Mucosa of rectum (tissue), 2 donors: ENCODE results near the gene MTMR3.

ENCODE experiments used
- H3K27ac ChIP-seq, 2 donors: one replicate each; pipeline ENCODE4 v1.7.0; 2013; ENCODE audit warnings: inconsistent platforms in 2 of 2, low read depth in 2 of 2, low read length in 2 of 2
- H3K27me3 ChIP-seq, 2 donors: one replicate each; pipeline ENCODE4 v1.7.0; 2013; ENCODE audit warnings: low read length in 2 of 2; ENCODE audit not compliant: control insufficient read depth in 2 of 2, insufficient read depth in 2 of 2
- H3K36me3 ChIP-seq, 2 donors: one replicate each; pipeline ENCODE4 v1.7.0; 2013; ENCODE audit warnings: low read length in 2 of 2; ENCODE audit not compliant: control insufficient read depth in 2 of 2, insufficient read depth in 2 of 2
- H3K4me1 ChIP-seq, 2 donors: one replicate each; pipeline ENCODE4 v1.7.0; 2013; ENCODE audit warnings: low read length in 2 of 2, mild to moderate bottlenecking in 1 of 2; ENCODE audit not compliant: control insufficient read depth in 2 of 2, insufficient read depth in 2 of 2
- H3K4me3 ChIP-seq, 2 donors: one replicate each; pipeline ENCODE4 v1.7.0; 2013; ENCODE audit warnings: low read length in 2 of 2
- H3K9ac ChIP-seq, 2 donors: one replicate each; pipeline ENCODE4 v1.7.0; 2013; ENCODE audit warnings: low read length in 2 of 2, low read depth in 1 of 2, mild to moderate bottlenecking in 1 of 2
- H3K9me3 ChIP-seq, 2 donors: one replicate each; pipeline ENCODE4 v1.7.0; 2013; ENCODE audit warnings: low read length in 2 of 2; ENCODE audit not compliant: control insufficient read depth in 2 of 2
- donor health status: healthy.
- donor health status: Normal muscosa, but diverticular disease.

Gene MTMR3

GRCh38 chr22:30020511-30020910, 137.5 kb downstream of the MTMR3 start:
- H3K36me3 ChIP-seq, result peaks cover 90 to 91% of the 10 kb centered on the region in 2 donors
- H3K27ac ChIP-seq, result no peak overlapping the region

DNA sequence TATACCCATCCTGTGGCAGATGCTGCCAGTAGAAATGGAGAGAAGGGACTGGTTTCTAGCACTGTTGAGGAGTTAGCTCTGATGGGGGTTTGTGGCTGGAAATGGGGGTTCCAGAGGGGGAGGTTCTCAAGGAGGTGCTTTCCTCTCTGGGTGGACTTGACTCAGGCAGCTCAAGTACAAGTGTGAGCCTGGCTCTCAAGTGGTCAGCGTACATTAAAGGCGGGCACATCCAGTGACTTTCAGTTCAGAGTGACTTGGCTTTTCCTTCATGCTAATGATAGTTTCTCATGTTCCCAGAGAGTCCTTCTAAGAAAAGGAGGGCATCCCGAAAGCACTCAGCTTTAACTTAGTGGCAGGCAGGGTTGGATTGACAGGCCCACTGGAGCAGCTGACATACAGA, 138.4 kb downstream of the MTMR3 start:
- Histone ChIP-seq H3K36me3 (peaks cover 91% of the 10 kb centered on the region in 2 donors), H3K9me3 (no peaks in the 10 kb centered on the region), H3K27me3 (no peaks in the 10 kb centered on the region), H3K4me1 (peaks cover 0 to 2% of the 10 kb centered on the region in 2 donors), H3K9ac (no peak overlapping the region), H3K4me3 (no peak overlapping the region), H3K27ac (no peak overlapping the region)

More at GRCh38 chr22:30020511-30020910, 137.5 kb downstream of the MTMR3 start:
- Histone ChIP-seq H3K9me3 (no peaks in the 10 kb centered on the region), H3K4me1 (no peaks in the 10 kb centered on the region), H3K9ac (no peak overlapping the region), H3K27me3 (no peaks in the 10 kb centered on the region), H3K4me3 (no peak overlapping the region)

DNA sequence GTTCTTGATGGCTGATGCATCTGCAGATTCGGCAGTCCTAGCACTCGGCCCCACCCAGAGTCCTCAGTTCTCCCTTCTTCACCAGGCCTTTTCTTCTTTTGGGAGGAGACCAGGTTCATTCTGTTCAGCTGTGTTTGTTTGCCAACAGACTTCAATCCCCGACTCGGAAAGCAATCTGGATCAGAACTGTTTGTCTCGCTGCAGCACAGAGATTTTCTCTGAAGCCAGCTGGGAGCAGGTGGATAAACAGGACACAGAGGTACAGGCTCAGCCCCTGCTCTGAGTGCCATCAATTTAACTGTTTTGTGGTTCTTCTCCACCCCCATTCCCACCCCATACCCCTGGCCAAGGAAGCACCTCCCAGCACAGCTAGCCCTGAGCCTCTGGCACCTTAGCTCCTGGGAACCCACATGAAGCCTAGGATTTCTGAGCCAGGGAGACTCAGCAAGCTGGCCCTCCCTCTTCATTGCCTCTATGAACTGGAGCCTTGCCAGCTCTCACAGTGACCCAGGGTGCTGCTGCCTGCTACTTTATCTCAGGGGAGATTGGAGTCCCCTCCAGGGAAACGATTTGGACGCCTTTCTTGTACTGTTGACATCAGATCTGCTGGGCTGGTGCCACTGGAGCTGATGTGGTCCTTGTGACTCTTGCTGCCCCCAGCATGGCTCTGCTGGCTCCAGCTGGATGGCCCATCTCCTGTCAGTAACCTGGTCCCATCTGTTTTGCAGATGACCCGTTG, 139.1 kb downstream of the MTMR3 start:
- H3K9ac ChIP-seq, result no peak overlapping the region
- H3K27me3 ChIP-seq, result no peaks in the 10 kb centered on the region
- no peaks in the 10 kb centered on the region for H3K9me3 ChIP-seq
- no peak overlapping the region for H3K4me3 ChIP-seq
- H3K36me3 ChIP-seq, result peaks cover 86 to 91% of the 10 kb centered on the region in 2 donors
- no peak overlapping the region for H3K27ac ChIP-seq
- H3K4me1 ChIP-seq, result peaks cover 6 to 9% of the 10 kb centered on the region in 2 donors

DNA sequence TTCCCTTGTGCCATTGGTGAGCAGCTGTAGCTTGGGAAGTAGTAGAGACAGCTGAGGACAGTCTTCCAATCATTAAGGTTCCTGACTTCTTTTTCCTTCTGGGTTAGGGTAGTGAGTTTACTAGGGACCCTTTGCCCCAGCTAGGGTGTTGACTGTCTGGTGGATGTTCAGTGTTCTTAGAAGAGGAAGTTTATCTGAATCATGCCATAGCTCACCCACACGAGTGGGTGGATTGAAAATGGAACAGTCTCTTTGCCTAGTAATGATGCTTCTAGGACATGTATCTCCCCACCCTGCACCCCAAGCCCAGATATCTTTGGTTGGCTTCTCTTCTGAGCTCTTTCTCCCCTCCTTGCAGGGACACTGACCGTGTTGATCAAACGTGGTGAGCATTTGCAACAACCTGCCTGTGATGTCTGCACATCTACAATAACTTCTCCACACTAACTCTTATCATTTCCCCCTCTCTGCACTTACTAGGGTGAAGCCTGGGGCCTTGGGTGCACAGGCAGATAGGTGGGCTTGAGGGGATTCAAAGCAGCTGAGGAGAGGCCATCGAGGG, 140.2 kb downstream of the MTMR3 start:
- Histone ChIP-seq H3K9me3 (no peaks in the 10 kb centered on the region), H3K9ac (no peak overlapping the region), H3K27me3 (no peaks in the 10 kb centered on the region), H3K4me3 (no peak overlapping the region), H3K4me1 (peaks cover 8 to 10% of the 10 kb centered on the region in 2 donors), H3K27ac (no peak overlapping the region), H3K36me3 (peaks cover 78 to 86% of the 10 kb centered on the region in 2 donors)

DNA sequence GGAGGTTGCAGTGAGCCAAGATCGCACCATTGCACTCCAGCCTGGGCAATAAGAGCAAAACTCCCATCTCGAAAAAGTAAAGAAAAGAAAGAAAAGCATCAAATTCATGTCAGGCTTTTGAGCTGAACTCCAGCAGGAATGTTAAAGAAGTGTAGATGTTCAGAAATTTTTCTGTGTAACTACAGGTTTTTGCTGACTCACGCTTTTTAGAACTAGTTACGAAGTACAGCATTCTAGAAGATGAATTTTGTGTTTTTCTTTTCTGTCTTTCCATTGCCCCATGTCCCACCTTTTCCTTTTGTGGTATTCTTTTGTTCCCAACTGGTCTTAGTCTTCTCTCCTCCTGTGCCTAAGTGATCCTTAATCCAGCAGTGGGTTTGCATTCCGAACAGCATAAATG, 141.3 kb downstream of the MTMR3 start:
- H3K36me3 ChIP-seq, result peaks cover 74 to 88% of the 10 kb centered on the region in 2 donors
- no peaks in the 10 kb centered on the region for H3K9me3 ChIP-seq
- H3K27ac ChIP-seq, result no peak overlapping the region
- no peak overlapping the region for H3K9ac ChIP-seq
- H3K27me3 ChIP-seq, result no peaks in the 10 kb centered on the region
- no peak overlapping the region for H3K4me3 ChIP-seq
- H3K4me1 ChIP-seq, result peaks cover 8 to 10% of the 10 kb centered on the region in 2 donors

DNA sequence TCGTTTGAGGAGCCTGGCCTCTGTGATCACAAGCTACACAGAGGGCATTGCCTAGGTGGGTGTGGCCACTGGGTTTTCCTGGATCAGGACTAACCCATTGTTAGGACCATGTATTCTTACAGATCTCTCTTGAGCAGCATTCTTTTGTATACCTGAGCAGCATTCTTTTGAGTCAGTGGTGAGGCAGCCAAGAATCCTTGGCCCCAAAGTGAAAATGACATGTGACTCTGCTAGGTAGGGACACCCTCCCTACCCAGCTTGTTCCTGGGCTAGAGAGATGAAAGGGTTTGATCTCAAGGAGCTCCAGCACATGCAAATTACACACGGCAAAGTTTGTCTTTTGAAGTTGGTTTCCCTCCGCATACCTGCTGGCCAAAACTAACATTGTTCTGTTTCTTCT, 142.2 kb downstream of the MTMR3 start:
- peaks cover 8 to 10% of the 10 kb centered on the region in 2 donors for H3K4me1 ChIP-seq

DNA sequence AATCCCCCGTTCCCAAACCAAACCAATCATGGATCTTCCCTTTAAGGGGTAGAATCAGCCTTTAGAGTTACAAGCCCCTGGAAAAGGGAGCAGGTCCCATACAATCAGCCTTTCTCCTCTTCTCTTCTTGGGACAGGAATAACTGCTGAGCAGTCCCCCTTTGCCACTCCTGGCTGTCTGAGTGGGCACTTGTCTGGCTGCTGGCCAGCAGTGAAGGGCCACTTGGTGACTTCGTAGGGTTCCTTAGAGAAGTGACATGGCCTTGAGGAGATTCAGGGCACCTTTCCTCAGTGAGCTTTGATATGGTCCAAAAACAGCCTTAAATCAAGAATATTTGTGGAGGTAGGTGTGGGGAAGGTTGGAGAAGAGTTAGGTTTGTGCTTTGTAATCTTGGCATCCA, 143.8 kb downstream of the MTMR3 start:
- Histone ChIP-seq H3K9ac (peak overlapping the region; percentile 34 to 39), H3K27ac (peak overlapping the region; percentile 72 to 86), H3K9me3 (no peaks in the 10 kb centered on the region), H3K4me1 (peaks cover 8 to 10% of the 10 kb centered on the region in 2 donors), H3K4me3 (no peak overlapping the region), H3K27me3 (no peaks in the 10 kb centered on the region), H3K36me3 (peaks cover 49 to 63% of the 10 kb centered on the region in 2 donors)

More for the DNA sequence above, 142.2 kb downstream of the MTMR3 start:
- Histone ChIP-seq H3K9ac (no peak overlapping the region), H3K9me3 (no peaks in the 10 kb centered on the region), H3K27me3 (no peaks in the 10 kb centered on the region), H3K4me3 (no peak overlapping the region), H3K36me3 (peaks cover 65 to 78% of the 10 kb centered on the region in 2 donors), H3K27ac (no peak overlapping the region)

- peak overlapping the region in 1 of 2 donors; percentile 39 for H3K9ac ChIP-seq
- no peaks in the 10 kb centered on the region for H3K27me3 ChIP-seq
- H3K4me3 ChIP-seq, result no peak overlapping the region
- H3K27ac ChIP-seq, result peak overlapping the region; percentile 72 to 86
- H3K36me3 ChIP-seq, result peaks cover 45 to 59% of the 10 kb centered on the region in 2 donors
- H3K9me3 ChIP-seq, result no peaks in the 10 kb centered on the region
- peaks cover 8 to 10% of the 10 kb centered on the region in 2 donors for H3K4me1 ChIP-seq
Observed at GRCh38 chr22:30027169-30027568, 144.2 kb downstream of the MTMR3 start.

DNA sequence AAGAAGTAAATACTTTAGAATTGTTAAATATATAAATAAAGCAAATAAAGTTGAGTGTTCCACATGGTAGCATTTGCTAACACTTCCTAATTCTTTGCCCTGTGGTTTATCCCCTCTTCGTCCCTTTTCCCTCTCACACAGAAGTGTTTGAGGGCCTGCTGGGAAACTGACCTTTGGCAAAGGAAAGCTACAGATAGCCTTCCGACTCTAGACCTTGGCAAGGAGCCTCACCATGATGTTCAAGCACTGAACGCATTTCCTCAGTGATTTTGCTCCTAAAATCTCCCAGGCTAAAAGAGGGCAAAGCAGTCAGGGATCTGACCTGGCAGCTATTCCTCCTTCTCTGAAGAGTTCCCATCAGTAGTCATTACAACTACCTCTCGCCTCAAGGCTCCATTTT, 144.8 kb downstream of the MTMR3 start:
- Histone ChIP-seq H3K27me3 (no peaks in the 10 kb centered on the region), H3K4me3 (no peak overlapping the region), H3K4me1 (peaks cover 8 to 10% of the 10 kb centered on the region in 2 donors), H3K27ac (peak overlapping the region; percentile 49 to 68), H3K9me3 (no peaks in the 10 kb centered on the region), H3K36me3 (peaks cover 39 to 53% of the 10 kb centered on the region in 2 donors), H3K9ac (no peak overlapping the region)

DNA sequence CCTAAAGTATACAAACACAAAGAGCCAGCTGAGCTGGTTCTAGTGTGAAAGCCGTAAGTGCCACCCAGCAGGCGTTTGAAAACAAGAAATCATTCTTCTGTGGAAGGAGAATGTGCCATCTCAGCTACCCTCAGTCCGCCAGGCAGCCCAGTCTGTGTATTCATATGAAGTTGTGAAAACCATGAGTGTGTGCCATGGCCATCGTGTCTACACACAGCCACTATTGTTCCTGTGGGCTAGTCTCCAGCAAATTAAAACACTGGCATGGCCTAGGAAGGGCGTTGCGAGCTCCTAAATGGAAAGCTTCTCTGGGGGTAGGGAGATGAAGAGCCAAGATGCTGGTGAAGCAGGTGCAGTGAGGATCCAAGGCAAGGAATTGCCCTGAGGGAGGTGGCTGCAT, 145.8 kb downstream of the MTMR3 start:
- Histone ChIP-seq H3K27ac (no peak overlapping the region), H3K36me3 (peaks cover 31 to 44% of the 10 kb centered on the region in 2 donors)

More for the DNA sequence above, 145.8 kb downstream of the MTMR3 start:
- no peaks in the 10 kb centered on the region for H3K9me3 ChIP-seq
- no peak overlapping the region for H3K9ac ChIP-seq
- H3K4me1 ChIP-seq, result peaks cover 8 to 10% of the 10 kb centered on the region in 2 donors
- no peak overlapping the region for H3K4me3 ChIP-seq
- H3K27me3 ChIP-seq, result no peaks in the 10 kb centered on the region
